GM23338 (cell line): ENCODE measurements around the gene PPP6R3. TPM values are rescaled to one million over a fixed set of nuclear protein-coding genes. Genes with fewer than 3 reads are reported as not detected.

Source experiments
- ATAC-seq: fragments of 200-7000 bp; cut with Tn5 transposase; 3 replicates; pipeline ENCODE4 v1.9.1; 2020
- DNase-seq: peaks from one replicate; pipeline ENCODE4 v3.0.0-alpha.2; 2015; ENCODE audit warnings: low spot score
- H2AFZ ChIP-seq: fragments of 200-600 bp; sonication (generic); 2 replicates; pipeline ENCODE4 v1.8.0; 2016; ENCODE audit warnings: antibody characterized with exemption, mild to moderate bottlenecking, moderate library complexity
- H3F3A ChIP-seq: fragments of 200-600 bp; sonication (generic); replicated peaks from 2 replicates; pipeline ENCODE4 v1.8.0; 2017; ENCODE audit warnings: antibody characterized with exemption, mixed run types, low read depth
- H3K27ac ChIP-seq: fragments of 200-600 bp; sonication (generic); 2 replicates; pipeline ENCODE4 v1.6.1; 2016; ENCODE audit warnings: low read depth
- H3K27me3 ChIP-seq: fragments of 200-600 bp; sonication (generic); 2 replicates; pipeline ENCODE4 v1.8.0; 2016; ENCODE audit warnings: mild to moderate bottlenecking, mixed run types, moderate library complexity; ENCODE audit not compliant: insufficient read depth
- H3K36me3 ChIP-seq: fragments of 200-600 bp; sonication (generic); 2 replicates; pipeline ENCODE4 v1.8.0; 2016; ENCODE audit warnings: mild to moderate bottlenecking; ENCODE audit not compliant: insufficient read depth
- H3K4me1 ChIP-seq: fragments of 200-600 bp; sonication (generic); 2 replicates; pipeline ENCODE4 v1.8.0; 2016; ENCODE audit warnings: mild to moderate bottlenecking, moderate library complexity; ENCODE audit not compliant: insufficient read depth
- H3K4me2 ChIP-seq: fragments of 200-600 bp; sonication (generic); 2 replicates; pipeline ENCODE4 v1.7.1; 2017; ENCODE audit warnings: mixed run types
- H3K4me3 ChIP-seq: fragments of 200-600 bp; sonication (generic); 2 replicates; pipeline ENCODE4 v1.6.1; 2016; ENCODE audit warnings: mixed run types
- H3K79me2 ChIP-seq: fragments of 200-600 bp; sonication (generic); replicated peaks from 2 replicates; pipeline ENCODE4 v1.8.0; 2017; ENCODE audit warnings: mild to moderate bottlenecking; ENCODE audit not compliant: insufficient read depth
- H3K9me2 ChIP-seq: fragments of 200-600 bp; sonication (generic); 2 replicates; pipeline ENCODE4 v1.8.0; 2017; ENCODE audit not compliant: insufficient read depth
- H4K20me1 ChIP-seq: fragments of 200-600 bp; sonication (generic); replicated peaks from 2 replicates; pipeline ENCODE4 v1.8.0; 2017; ENCODE audit warnings: mild to moderate bottlenecking; ENCODE audit not compliant: insufficient read depth
- H3K27ac Mint-ChIP-seq: 2 replicates; pipeline ENCODE4 v1.8.0; 2020; ENCODE audit warnings: inconsistent platforms, mild to moderate bottlenecking, moderate library complexity, mixed read lengths
- H3K27me3 Mint-ChIP-seq: 3 replicates; pipeline ENCODE4 v1.8.0; 2022; ENCODE audit warnings: low read depth, mild to moderate bottlenecking, moderate library complexity, mixed read lengths, inconsistent platforms; ENCODE audit not compliant: insufficient read depth, poor library complexity
- H3K36me3 Mint-ChIP-seq: 3 replicates; pipeline ENCODE4 v1.8.0; 2021; ENCODE audit warnings: low read depth, mild to moderate bottlenecking, inconsistent platforms, moderate library complexity, mixed read lengths
- H3K4me1 Mint-ChIP-seq: 3 replicates; pipeline ENCODE4 v1.8.0; 2020; ENCODE audit warnings: mild to moderate bottlenecking, inconsistent platforms, mixed read lengths
- H3K4me3 Mint-ChIP-seq: 3 replicates; pipeline ENCODE4 v1.8.0; 2021; ENCODE audit warnings: moderate library complexity, mild to moderate bottlenecking, inconsistent platforms, mixed read lengths
- H3K9me3 Mint-ChIP-seq: 3 replicates; pipeline ENCODE4 v1.8.0; 2020; ENCODE audit warnings: moderate library complexity, mild to moderate bottlenecking, inconsistent platforms, mixed read lengths
- CREB1 ChIP-seq: fragments of 250-450 bp; sonication (Bioruptor Pico); IDR thresholded peaks from 2 replicates; pipeline ENCODE4 v1.5.0; 2020; ENCODE audit warnings: low read depth, mild to moderate bottlenecking, moderate library complexity
- EZH2 ChIP-seq: fragments of 200-600 bp; sonication (generic); IDR thresholded peaks from one replicate; pipeline ENCODE4 v1.8.0; 2017; ENCODE audit warnings: antibody characterized with exemption, mild to moderate bottlenecking, low read depth; ENCODE audit not compliant: unreplicated experiment
- EZH2phosphoT487 ChIP-seq: fragments of 200-600 bp; sonication (generic); IDR thresholded peaks from one replicate; pipeline ENCODE4 v1.8.1; 2018; ENCODE audit warnings: antibody characterized with exemption; ENCODE audit not compliant: unreplicated experiment
- POLR2AphosphoS5 ChIP-seq: IDR thresholded peaks from 2 replicates; pipeline ENCODE4 v1.6.1; 2016; ENCODE audit warnings: antibody characterized with exemption, low read depth
- ZNF114 ChIP-seq: fragments of 250-450 bp; sonication (Bioruptor Pico); IDR thresholded peaks from 2 replicates; pipeline ENCODE4 v1.5.0; 2020; ENCODE audit warnings: mild to moderate bottlenecking, moderate library complexity
- ZNF331 ChIP-seq: fragments of 250-450 bp; sonication (Bioruptor Pico); IDR thresholded peaks from 2 replicates; pipeline ENCODE4 v1.5.0; 2020; ENCODE audit warnings: low read depth, mild to moderate bottlenecking, moderate library complexity
- polyA plus RNA-seq: library from polyadenylated mRNA; unstranded; fragments of >200 nt; fragmentation: Nextera tagmentation; extraction: Ambion mirVana; gene quantifications from 2 replicates; pipeline ENCODE4 v1.2.1, GENCODE V29; 2016
- total RNA-seq: library from RNA; depleted of rRNA; stranded (reverse); fragments of >200 nt; shearing (Covaris generic); gene quantifications from 2 replicates; pipeline ENCODE4 v1.2.3, GENCODE V29; 2014
- TF ChIP-seq, protein P1 (sequence below): IDR thresholded peaks from one replicate; pipeline ENCODE4 v1.6.1; 2018; ENCODE audit warnings: antibody characterized with exemption; ENCODE audit not compliant: unreplicated experiment
- TF ChIP-seq, protein P2 (sequence below): IDR thresholded peaks from 2 replicates; pipeline ENCODE4 v1.6.1; 2016; ENCODE audit warnings: antibody characterized with exemption
- TF ChIP-seq, protein P3 (sequence below): fragments of 250-450 bp; sonication (Bioruptor Pico); IDR thresholded peaks from 2 replicates; pipeline ENCODE4 v1.5.0; 2020; ENCODE audit warnings: mild to moderate bottlenecking, moderate library complexity
- TF ChIP-seq, protein P4 (sequence below), 2 experiments: fragments of 200-600 bp in 1 of 2; sonication (generic) in 1 of 2; conservative IDR thresholded peaks; 2 replicates each; pipeline versions ENCODE4 v1.5.1 to v1.6.1; 2016 to 2017; ENCODE audit warnings: antibody characterized with exemption in 2 of 2, low read depth in 2 of 2, mild to moderate bottlenecking in 2 of 2, moderate library complexity in 1 of 2

PPP6R3 gene
- total and polyA plus RNA-seq, 2 experiments from 2014 or later: 170 to 268 TPM

DNA sequence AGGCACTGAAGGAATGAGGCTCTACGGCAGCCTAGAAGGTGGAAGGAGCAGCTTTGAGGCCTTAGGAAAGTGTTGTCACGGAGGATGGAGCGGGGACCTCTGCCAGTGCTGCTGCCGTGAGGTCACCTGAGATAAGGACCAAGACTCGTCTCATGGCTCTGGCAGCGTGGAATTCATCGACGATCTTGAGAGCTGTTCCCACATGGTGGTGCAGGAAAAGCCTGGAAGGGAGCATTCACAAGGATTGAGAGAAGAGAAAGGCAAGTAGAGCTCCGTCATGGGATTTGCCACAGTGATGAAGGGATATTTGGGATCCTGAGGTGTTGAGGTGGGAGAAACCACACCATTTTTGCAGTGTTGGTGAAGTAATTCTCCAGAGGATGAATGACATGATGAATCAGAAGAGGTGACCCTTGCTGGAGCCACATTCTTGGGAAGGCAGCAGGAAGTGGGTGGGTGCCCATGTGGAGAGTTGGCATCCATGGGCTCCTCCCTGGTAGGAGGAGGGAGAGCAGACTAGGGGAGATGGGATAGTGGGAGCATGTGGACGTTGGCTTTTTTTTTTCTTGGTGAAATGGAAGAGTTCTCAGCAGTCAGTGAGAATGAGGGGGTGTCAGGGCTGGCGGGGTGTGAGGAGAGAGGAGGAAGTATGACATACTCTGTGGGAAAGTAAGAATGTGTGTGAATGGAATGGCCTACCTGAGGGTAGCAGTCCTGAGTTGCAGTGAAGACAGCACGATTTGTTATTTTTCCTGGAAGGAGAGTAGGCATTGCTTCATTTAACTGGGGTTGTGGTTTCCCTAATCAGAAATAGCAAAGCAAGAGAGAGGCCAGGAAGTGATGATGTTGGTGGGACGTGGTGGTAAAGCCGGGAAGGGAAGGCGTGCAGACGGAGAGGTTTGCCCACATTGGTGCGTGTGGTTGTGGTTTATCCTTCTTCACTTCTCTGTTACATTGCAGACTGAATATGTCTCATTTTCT lies 11.1 kb downstream of the PPP6R3 start:
- Histone ChIP-seq H3K9me2 (no peaks in the 10 kb centered on the region), H3K4me3 (no peak overlapping the region), H4K20me1 (peaks cover 67% of the 10 kb centered on the region), H2AFZ (no peak overlapping the region), H3K4me2 (no peak overlapping the region), H3K79me2 (peaks cover 98% of the 10 kb centered on the region), H3F3A (peaks cover 10% of the 10 kb centered on the region; the same call in 1 of the 2 replicates), H3K4me1 (peaks cover 42% of the 10 kb centered on the region), H3K36me3 (peaks cover 4% of the 10 kb centered on the region), H3K27me3 (no peaks in the 10 kb centered on the region), H3K27ac (peak overlapping the region; percentile 55; the same call in 1 of the 2 replicates)
- ATAC-seq: no peak
- Mint-ChIP-seq H3K27ac (no peak overlapping the region), H3K36me3 (peaks cover 57% of the 10 kb centered on the region), H3K4me1 (peaks cover 52% of the 10 kb centered on the region), H3K4me3 (no peak overlapping the region), H3K9me3 (peaks cover 23% of the 10 kb centered on the region; the same call in 2 of the 3 replicates), H3K27me3 (peaks cover 9% of the 10 kb centered on the region)
- no peak for DNase-seq
- TF ChIP-seq, protein P1, sequence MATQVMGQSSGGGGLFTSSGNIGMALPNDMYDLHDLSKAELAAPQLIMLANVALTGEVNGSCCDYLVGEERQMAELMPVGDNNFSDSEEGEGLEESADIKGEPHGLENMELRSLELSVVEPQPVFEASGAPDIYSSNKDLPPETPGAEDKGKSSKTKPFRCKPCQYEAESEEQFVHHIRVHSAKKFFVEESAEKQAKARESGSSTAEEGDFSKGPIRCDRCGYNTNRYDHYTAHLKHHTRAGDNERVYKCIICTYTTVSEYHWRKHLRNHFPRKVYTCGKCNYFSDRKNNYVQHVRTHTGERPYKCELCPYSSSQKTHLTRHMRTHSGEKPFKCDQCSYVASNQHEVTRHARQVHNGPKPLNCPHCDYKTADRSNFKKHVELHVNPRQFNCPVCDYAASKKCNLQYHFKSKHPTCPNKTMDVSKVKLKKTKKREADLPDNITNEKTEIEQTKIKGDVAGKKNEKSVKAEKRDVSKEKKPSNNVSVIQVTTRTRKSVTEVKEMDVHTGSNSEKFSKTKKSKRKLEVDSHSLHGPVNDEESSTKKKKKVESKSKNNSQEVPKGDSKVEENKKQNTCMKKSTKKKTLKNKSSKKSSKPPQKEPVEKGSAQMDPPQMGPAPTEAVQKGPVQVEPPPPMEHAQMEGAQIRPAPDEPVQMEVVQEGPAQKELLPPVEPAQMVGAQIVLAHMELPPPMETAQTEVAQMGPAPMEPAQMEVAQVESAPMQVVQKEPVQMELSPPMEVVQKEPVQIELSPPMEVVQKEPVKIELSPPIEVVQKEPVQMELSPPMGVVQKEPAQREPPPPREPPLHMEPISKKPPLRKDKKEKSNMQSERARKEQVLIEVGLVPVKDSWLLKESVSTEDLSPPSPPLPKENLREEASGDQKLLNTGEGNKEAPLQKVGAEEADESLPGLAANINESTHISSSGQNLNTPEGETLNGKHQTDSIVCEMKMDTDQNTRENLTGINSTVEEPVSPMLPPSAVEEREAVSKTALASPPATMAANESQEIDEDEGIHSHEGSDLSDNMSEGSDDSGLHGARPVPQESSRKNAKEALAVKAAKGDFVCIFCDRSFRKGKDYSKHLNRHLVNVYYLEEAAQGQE: no peak
- TF ChIP-seq ZNF331 (CRISPR knock-in tag) (no peak), POLR2AphosphoS5 (no peak), CREB1 (CRISPR knock-in tag) (no peak), EZH2 (no peak), EZH2phosphoT487 (no peak), ZNF114 (CRISPR knock-in tag) (no peak)
- TF ChIP-seq, protein P2, sequence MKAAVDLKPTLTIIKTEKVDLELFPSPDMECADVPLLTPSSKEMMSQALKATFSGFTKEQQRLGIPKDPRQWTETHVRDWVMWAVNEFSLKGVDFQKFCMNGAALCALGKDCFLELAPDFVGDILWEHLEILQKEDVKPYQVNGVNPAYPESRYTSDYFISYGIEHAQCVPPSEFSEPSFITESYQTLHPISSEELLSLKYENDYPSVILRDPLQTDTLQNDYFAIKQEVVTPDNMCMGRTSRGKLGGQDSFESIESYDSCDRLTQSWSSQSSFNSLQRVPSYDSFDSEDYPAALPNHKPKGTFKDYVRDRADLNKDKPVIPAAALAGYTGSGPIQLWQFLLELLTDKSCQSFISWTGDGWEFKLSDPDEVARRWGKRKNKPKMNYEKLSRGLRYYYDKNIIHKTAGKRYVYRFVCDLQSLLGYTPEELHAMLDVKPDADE: no peak
- TF ChIP-seq, protein P3, sequence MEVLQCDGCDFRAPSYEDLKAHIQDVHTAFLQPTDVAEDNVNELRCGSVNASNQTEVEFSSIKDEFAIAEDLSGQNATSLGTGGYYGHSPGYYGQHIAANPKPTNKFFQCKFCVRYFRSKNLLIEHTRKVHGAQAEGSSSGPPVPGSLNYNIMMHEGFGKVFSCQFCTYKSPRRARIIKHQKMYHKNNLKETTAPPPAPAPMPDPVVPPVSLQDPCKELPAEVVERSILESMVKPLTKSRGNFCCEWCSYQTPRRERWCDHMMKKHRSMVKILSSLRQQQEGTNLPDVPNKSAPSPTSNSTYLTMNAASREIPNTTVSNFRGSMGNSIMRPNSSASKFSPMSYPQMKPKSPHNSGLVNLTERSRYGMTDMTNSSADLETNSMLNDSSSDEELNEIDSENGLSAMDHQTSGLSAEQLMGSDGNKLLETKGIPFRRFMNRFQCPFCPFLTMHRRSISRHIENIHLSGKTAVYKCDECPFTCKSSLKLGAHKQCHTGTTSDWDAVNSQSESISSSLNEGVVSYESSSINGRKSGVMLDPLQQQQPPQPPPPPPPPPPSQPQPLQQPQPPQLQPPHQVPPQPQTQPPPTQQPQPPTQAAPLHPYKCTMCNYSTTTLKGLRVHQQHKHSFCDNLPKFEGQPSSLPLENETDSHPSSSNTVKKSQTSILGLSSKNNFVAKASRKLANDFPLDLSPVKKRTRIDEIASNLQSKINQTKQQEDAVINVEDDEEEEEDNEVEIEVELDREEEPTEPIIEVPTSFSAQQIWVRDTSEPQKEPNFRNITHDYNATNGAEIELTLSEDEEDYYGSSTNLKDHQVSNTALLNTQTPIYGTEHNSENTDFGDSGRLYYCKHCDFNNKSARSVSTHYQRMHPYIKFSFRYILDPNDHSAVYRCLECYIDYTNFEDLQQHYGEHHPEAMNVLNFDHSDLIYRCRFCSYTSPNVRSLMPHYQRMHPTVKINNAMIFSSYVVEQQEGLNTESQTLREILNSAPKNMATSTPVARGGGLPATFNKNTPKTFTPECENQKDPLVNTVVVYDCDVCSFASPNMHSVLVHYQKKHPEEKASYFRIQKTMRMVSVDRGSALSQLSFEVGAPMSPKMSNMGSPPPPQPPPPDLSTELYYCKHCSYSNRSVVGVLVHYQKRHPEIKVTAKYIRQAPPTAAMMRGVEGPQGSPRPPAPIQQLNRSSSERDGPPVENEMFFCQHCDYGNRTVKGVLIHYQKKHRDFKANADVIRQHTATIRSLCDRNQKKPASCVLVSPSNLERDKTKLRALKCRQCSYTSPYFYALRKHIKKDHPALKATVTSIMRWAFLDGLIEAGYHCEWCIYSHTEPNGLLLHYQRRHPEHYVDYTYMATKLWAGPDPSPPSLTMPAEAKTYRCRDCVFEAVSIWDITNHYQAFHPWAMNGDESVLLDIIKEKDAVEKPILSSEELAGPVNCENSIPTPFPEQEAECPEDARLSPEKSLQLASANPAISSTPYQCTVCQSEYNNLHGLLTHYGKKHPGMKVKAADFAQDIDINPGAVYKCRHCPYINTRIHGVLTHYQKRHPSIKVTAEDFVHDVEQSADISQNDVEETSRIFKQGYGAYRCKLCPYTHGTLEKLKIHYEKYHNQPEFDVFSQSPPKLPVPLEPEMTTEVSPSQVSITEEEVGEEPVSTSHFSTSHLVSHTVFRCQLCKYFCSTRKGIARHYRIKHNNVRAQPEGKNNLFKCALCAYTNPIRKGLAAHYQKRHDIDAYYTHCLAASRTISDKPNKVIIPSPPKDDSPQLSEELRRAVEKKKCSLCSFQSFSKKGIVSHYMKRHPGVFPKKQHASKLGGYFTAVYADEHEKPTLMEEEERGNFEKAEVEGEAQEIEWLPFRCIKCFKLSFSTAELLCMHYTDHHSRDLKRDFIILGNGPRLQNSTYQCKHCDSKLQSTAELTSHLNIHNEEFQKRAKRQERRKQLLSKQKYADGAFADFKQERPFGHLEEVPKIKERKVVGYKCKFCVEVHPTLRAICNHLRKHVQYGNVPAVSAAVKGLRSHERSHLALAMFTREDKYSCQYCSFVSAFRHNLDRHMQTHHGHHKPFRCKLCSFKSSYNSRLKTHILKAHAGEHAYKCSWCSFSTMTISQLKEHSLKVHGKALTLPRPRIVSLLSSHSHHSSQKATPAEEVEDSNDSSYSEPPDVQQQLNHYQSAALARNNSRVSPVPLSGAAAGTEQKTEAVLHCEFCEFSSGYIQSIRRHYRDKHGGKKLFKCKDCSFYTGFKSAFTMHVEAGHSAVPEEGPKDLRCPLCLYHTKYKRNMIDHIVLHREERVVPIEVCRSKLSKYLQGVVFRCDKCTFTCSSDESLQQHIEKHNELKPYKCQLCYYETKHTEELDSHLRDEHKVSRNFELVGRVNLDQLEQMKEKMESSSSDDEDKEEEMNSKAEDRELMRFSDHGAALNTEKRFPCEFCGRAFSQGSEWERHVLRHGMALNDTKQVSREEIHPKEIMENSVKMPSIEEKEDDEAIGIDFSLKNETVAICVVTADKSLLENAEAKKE (CRISPR knock-in tag): no peak
- TF ChIP-seq, protein P4, sequence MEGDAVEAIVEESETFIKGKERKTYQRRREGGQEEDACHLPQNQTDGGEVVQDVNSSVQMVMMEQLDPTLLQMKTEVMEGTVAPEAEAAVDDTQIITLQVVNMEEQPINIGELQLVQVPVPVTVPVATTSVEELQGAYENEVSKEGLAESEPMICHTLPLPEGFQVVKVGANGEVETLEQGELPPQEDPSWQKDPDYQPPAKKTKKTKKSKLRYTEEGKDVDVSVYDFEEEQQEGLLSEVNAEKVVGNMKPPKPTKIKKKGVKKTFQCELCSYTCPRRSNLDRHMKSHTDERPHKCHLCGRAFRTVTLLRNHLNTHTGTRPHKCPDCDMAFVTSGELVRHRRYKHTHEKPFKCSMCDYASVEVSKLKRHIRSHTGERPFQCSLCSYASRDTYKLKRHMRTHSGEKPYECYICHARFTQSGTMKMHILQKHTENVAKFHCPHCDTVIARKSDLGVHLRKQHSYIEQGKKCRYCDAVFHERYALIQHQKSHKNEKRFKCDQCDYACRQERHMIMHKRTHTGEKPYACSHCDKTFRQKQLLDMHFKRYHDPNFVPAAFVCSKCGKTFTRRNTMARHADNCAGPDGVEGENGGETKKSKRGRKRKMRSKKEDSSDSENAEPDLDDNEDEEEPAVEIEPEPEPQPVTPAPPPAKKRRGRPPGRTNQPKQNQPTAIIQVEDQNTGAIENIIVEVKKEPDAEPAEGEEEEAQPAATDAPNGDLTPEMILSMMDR (conservative IDR thresholded peaks at IDR 0.05; ENCODE audit: low read depth in 2 of 2): no peak
